Small intestine (tissue), 7 donors: ENCODE results near the gene TMEM161B. TPM values are rescaled to one million over a fixed set of nuclear protein-coding genes. Genes with fewer than 3 reads are reported as not detected.
"Not testable (repeated sequence)": the region's sequence is repeated elsewhere in the genome, so short reads cannot be mapped to it uniquely, and the experiment has no call there.

Source experiments
- DNase-seq, 2 donors: peaks; one replicate each; pipeline versions ENCODE4 v3.0.0 to v3.0.0-alpha.2; 2013
- FAIRE-seq: peaks from 2 replicates; lab custom pipeline; 2012; peaks lifted over from hg19 to GRCh38; lab: Jason Lieb, UNC
- H3K27ac ChIP-seq, 3 donors: one replicate each; pipeline ENCODE4 v1.5.1; 2013; ENCODE audit warnings: low read length in 2 of 3, mild to moderate bottlenecking in 2 of 3, control low read depth in 1 of 3, inconsistent platforms in 1 of 3, low read depth in 1 of 3, moderate library complexity in 1 of 3
- H3K27me3 ChIP-seq, 3 donors: one replicate each; pipeline ENCODE4 v1.6.1; 2013; ENCODE audit warnings: low read length in 3 of 3, inconsistent platforms in 1 of 3; ENCODE audit not compliant: control insufficient read depth in 3 of 3, insufficient read depth in 3 of 3
- H3K36me3 ChIP-seq, 3 donors: one replicate each; pipeline ENCODE4 v1.6.1; 2013; ENCODE audit warnings: low read length in 3 of 3, inconsistent platforms in 1 of 3, low read depth in 1 of 3, mild to moderate bottlenecking in 1 of 3, moderate library complexity in 1 of 3; ENCODE audit not compliant: control insufficient read depth in 3 of 3, insufficient read depth in 2 of 3
- H3K4me1 ChIP-seq, 3 donors: one replicate each; pipeline ENCODE4 v1.6.1; 2013; ENCODE audit warnings: low read length in 2 of 3, inconsistent platforms in 1 of 3, low read depth in 1 of 3, mild to moderate bottlenecking in 1 of 3, moderate library complexity in 1 of 3; ENCODE audit not compliant: control insufficient read depth in 3 of 3, insufficient read depth in 2 of 3
- H3K4me3 ChIP-seq, 3 donors: one replicate each; pipeline ENCODE4 v1.5.1; 2013; ENCODE audit warnings: low read length in 3 of 3, control low read depth in 1 of 3, inconsistent platforms in 1 of 3, low read depth in 1 of 3, mild to moderate bottlenecking in 1 of 3, moderate library complexity in 1 of 3
- H3K9me3 ChIP-seq, 2 donors: one replicate each; pipeline ENCODE4 v1.6.1; 2013; ENCODE audit warnings: low read depth in 1 of 2, low read length in 1 of 2; ENCODE audit not compliant: control insufficient read depth in 2 of 2, insufficient read depth in 1 of 2
- WGBS, 3 donors: extraction: QIAGEN DNeasy Blood & Tissue Kit; methylation state at CpG; one replicate each; pipeline ENCODE4 v1.1.7; 2013; 5-methylcytosine and 5-hydroxymethylcytosine counted together
- polyA plus RNA-seq, 4 donors: library from polyadenylated mRNA; stranded (reverse) in 3 of 4; unstranded in 1 of 4; fragments of 200-250 nt in 3 of 4; fragments of 120-200 nt in 1 of 4; gene quantifications; one replicate each; pipeline versions ENCODE4 v1.2.1 to v1.2.3, GENCODE V29; 2013
- donor health status: healthy with polysubstance abuse.
- donor health status: control.
- donor health status: control.
- donor health status: Bipolar disorder and iron deficiency.
- donor health status: healthy.

The TMEM161B gene
- polyA plus RNA-seq, 4 donors = 6.3 to 28.9 (median 10.8) TPM

GRCh38 chr5:88189484-88189883 is 79.2 kb downstream of the TMEM161B start:
- H3K27ac ChIP-seq, H3K27me3 ChIP-seq, FAIRE-seq, H3K4me1 ChIP-seq, DNase-seq, H3K4me3 ChIP-seq: not testable (repeated sequence)
- Histone ChIP-seq H3K36me3 (peaks cover 0 to 11% (median 9%) of the 10 kb centered on the region in 3 donors), H3K9me3 (peaks cover 0 to 39% of the 10 kb centered on the region in 2 donors)
- 97 to 99% (median 98%) methylated on average over 4 of the region's 4 CpGs for WGBS, 3 donors

- H3K27me3 ChIP-seq = no peaks in the 10 kb centered on the region
- DNase-seq (peak in 1 of 2 donors; percentile 23), FAIRE-seq (no peak)
- H3K36me3 ChIP-seq = peaks cover 0 to 11% (median 7%) of the 10 kb centered on the region in 3 donors
- H3K4me3 ChIP-seq = no peak overlapping the region
- H3K27ac ChIP-seq = no peak overlapping the region
- WGBS, 3 donors = 95 to 98% (median 97%) methylated on average over 9 of the region's 9 CpGs
- peaks cover 0 to 39% of the 10 kb centered on the region in 2 donors for H3K9me3 ChIP-seq
- H3K4me1 ChIP-seq = no peaks in the 10 kb centered on the region
Measured at GRCh38 chr5:88188458-88189132, 80.0 kb downstream of the TMEM161B start.

- no peak for FAIRE-seq
Measured at GRCh38 chr5:88183255-88183654, 85.4 kb downstream of the TMEM161B start.

DNA sequence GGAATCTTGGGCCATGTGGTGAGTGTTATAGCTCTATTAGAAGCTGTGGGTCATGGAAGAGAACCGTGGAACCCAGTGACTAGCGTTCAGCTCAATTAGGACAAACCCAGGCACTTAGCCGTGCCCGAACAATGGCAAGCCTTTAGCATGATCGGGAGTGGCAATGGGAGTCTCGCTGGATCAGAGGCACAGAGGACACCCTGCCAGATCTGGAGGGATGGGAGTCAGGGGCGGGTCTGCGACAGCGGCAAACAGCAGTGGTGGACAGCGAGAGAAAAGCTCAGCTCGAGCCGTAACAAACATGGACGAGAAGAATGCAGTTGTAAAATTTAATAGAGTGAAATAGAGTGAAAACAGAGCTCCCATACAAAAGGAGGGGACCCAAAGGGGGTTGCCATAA is 91.2 kb downstream of the TMEM161B start:
- H3K27ac ChIP-seq, DNase-seq, H3K36me3 ChIP-seq, H3K4me3 ChIP-seq, H3K4me1 ChIP-seq, H3K27me3 ChIP-seq, FAIRE-seq: not testable (repeated sequence)
- 95 to 97% (median 96%) methylated on average over 13 of the region's 13 CpGs for WGBS, 3 donors
- H3K9me3 ChIP-seq = peaks cover 1 to 19% of the 10 kb centered on the region in 2 donors

More at GRCh38 chr5:88183255-88183654, 85.4 kb downstream of the TMEM161B start:
- H3K4me3 ChIP-seq = no peak overlapping the region
- H3K36me3 ChIP-seq = no peaks in the 10 kb centered on the region
- no peaks in the 10 kb centered on the region for H3K4me1 ChIP-seq
- H3K27ac ChIP-seq = no peak overlapping the region
- no peak for DNase-seq
- peaks cover 0 to 9% of the 10 kb centered on the region in 2 donors for H3K9me3 ChIP-seq
- no peaks in the 10 kb centered on the region for H3K27me3 ChIP-seq

- FAIRE-seq = no peak
- H3K4me1 ChIP-seq = no peaks in the 10 kb centered on the region
- peaks cover 1 to 23% of the 10 kb centered on the region in 2 donors for H3K9me3 ChIP-seq
- no peaks in the 10 kb centered on the region for H3K36me3 ChIP-seq
- no peak overlapping the region for H3K27ac ChIP-seq
- H3K4me3 ChIP-seq = no peak overlapping the region
- DNase-seq = peak; percentile 26 to 63
- no peaks in the 10 kb centered on the region for H3K27me3 ChIP-seq
- WGBS, 3 donors = 32 to 52% (median 47%) methylated on average over 14 of the region's 14 CpGs
Measured at GRCh38 chr5:88172847-88173758, 95.5 kb downstream of the TMEM161B start.

DNA sequence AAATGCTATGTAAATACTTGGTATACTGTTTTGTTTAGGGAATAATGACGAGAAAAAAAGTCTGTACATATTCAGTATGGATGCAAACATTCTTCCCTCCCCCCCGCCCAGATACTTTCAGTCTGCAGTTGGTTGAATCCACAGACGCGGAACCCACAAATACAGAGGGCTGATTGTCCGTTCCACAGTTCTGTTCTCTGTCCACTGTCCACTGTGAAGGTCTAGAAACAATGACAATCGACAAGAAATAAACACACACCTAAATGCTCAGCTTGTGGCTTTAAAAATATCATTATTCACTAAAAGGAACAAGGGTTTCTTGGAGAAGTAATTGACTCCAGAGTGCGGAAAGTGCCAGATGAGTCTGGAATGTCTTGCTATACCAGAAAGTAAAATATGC is 109.1 kb downstream of the TMEM161B start:
- 81 to 90% (median 84%) methylated on average over 7 of the region's 7 CpGs for WGBS, 3 donors
- DNase-seq (no peak), FAIRE-seq (no peak)
- Histone ChIP-seq H3K4me3 (no peak overlapping the region), H3K27me3 (no peaks in the 10 kb centered on the region), H3K36me3 (no peaks in the 10 kb centered on the region), H3K9me3 (no peaks in the 10 kb centered on the region), H3K4me1 (peaks cover 0 to under 1% (median 0%) of the 10 kb centered on the region in 3 donors), H3K27ac (no peak overlapping the region)

- no peaks in the 10 kb centered on the region for H3K27me3 ChIP-seq
- WGBS, 3 donors = 79 to 84% (median 81%) methylated on average over 2 of the region's 2 CpGs
- H3K4me3 ChIP-seq = no peak overlapping the region
- H3K9me3 ChIP-seq = no peaks in the 10 kb centered on the region
- no peak for FAIRE-seq
- H3K4me1 ChIP-seq = peaks cover 0 to 6% (median 0%) of the 10 kb centered on the region in 3 donors
- no peak overlapping the region for H3K27ac ChIP-seq
- no peak for DNase-seq
- no peaks in the 10 kb centered on the region for H3K36me3 ChIP-seq
Measured at GRCh38 chr5:88158056-88158455, 110.6 kb downstream of the TMEM161B start.

GRCh38 chr5:88154891-88155290 is 113.8 kb downstream of the TMEM161B start:
- Histone ChIP-seq H3K9me3 (no peaks in the 10 kb centered on the region), H3K36me3 (no peaks in the 10 kb centered on the region), H3K27ac (peak overlapping the region in 1 of 3 donors; percentile 5), H3K27me3 (no peaks in the 10 kb centered on the region), H3K4me1 (peaks cover 0 to 6% (median 0%) of the 10 kb centered on the region in 3 donors), H3K4me3 (no peak overlapping the region)
- no peak for FAIRE-seq
- 77 to 90% (median 80%) methylated on average over 1 of the region's 1 CpG for WGBS, 3 donors
- DNase-seq = peak in 1 of 2 donors; percentile 72
